Stimulated activated CD8-positive, alpha-beta memory T cell treated with anti-CD3 and anti-CD28 coated beads, Interleukin-15, amount 100 ng/mL, for 24 hours (primary cell): ENCODE results near the gene HSPA9.

Experiments
- DNase-seq: peaks from one replicate; pipeline ENCODE4 v3.0.0-alpha.2; 2020; ENCODE audit warnings: low read depth

The HSPA9 gene

GRCh38 chr5:138595180-138595795 lies 20.1 kb upstream of the HSPA9 start:
- no peak for DNase-seq

GRCh38 chr5:138594305-138595058 lies 19.3 kb upstream of the HSPA9 start:
- no peak for DNase-seq

GRCh38 chr5:138588013-138588788 lies 13.0 kb upstream of the HSPA9 start:
- no peak for DNase-seq

DNA sequence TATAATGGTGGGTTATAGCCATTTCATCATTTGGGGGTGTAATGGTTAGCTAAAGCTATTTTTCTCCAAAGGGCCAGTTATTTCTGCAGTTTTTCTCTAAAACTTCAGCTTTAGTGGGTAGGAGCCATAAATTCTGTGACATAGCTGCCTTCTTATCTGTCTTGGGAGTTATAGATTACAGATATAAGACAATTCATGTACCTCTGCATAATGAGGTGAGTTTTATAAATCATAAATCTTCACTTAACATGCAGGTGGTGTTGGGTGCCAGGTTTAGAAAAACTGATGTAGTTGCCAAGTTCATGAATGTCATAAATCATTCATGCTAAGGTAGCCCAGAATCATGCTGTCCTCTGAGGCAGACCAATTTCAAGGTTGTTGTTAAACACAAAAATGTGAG lies 10.0 kb upstream of the HSPA9 start:
- no peak for DNase-seq

GRCh38 chr5:138583984-138584637 lies 8.9 kb upstream of the HSPA9 start:
- DNase-seq = no peak

DNA sequence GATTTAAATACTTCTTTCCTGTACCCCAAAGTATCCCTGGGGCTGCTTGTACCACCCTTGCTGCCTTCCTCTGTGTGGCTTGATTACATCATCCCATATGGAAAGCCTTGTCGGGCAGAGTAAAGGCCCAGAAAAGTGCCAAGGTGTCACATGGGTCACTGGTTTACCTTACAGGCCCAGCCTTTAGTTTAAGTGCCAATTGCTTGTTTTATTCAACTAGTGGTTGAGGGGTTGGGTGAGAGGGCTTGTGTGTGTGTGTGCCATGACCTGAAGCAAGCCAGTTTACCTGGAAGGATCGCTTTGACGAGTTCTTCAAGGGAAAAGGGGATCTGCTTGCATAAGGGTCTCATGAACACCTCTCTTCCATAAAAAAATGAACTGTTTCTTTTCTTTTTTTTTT lies 7.8 kb upstream of the HSPA9 start:
- no peak for DNase-seq

DNA sequence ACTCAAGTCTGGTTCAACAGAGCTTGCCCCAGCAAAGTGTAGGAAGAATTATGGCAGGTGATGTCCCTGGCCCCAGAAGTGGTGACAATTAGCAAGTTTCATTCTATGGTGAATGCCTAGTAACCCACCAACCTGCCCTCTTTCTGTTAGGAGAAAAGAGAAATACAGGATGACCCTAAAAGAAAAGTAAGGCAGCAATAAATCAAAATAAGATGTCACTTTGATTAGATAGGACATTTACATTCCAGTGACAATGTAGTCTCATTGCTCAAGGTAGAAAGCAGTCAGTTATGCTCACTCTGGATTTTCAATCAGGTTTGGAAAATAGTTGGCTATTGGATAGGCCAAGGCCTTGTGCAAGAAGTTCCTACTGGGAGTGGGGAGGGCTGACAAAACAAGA lies 5.6 kb upstream of the HSPA9 start:
- no peak for DNase-seq

- no peak for DNase-seq
These were observed 4.8 kb upstream of the HSPA9 start for GRCh38 chr5:138580001-138580400.

DNA sequence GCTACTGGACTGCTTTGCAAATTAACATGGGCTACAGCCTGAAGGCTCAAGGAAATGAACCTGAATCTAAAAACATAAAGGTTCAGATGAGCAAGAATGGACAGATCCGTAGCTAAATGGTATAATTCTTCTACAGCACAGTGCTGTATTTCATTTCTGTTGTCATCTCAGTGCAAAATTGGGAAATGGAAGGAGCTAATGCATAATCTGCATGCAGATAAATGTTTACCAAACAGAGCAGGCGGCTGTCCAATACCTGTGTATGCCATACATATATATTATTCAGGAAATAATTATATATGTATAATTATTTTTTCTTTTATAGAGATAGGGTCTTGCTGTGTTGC lies 4.3 kb upstream of the HSPA9 start:
- DNase-seq = no peak

- DNase-seq = no peak
These were observed 2.3 kb upstream of the HSPA9 start for GRCh38 chr5:138577452-138577851.

DNA sequence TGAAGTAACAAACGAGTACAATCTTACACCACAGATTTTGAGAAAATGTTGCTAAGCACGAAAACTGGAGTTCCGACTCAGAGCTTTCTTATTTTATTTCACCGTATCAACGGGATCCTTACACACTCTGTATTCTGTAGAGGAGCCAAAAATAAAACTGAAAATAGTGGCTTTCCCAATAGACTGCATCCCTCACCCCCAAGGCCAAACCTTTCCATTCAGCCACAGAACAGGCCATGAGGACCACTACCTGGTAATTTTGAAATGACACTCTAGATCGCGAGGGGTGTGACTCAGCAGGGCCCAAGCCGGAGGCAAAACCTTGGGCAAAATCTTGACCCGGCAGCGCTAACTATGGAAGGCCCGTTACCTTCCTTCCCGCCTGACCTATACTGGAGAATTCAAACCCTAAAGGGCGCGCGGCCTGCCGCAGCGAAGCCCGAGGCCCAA lies 432 bp downstream of the HSPA9 start:
- no peak for DNase-seq

DNA sequence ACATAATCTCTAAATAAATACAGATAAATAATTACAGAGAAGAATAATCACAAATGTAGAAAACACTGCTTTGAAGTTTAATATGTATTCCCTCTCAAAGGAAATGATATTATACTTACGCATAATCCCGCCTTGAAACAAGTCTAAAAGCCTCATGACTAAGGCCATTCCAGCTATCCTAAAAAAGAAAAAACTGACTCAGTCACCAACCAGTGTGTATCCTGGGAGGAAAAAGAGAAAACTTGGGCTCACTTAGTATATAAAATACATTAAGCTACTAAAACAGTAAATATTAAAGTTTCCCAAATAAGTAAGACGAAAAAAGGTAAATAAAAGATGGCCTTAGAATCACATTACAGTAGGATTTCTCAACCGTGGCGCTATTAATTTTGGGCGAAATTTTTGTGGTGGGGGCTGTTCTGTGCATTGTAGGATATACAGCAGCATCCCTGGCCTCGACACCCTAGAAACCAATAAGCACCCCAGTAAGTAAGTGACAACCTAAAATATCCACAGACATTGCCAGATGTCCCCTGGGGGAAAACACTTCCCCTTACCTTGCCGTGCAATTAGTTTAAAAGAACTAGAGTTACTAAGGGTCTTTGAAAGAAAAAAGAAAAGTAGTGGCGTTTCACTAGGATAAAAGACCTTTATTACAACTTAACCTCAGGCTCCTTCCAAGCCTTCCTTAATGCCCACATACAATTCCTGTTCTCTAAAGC lies 1.1 kb downstream of the HSPA9 start:
- no peak for DNase-seq

GRCh38 chr5:138573223-138573622 lies 2.0 kb downstream of the HSPA9 start:
- DNase-seq = no peak

DNA sequence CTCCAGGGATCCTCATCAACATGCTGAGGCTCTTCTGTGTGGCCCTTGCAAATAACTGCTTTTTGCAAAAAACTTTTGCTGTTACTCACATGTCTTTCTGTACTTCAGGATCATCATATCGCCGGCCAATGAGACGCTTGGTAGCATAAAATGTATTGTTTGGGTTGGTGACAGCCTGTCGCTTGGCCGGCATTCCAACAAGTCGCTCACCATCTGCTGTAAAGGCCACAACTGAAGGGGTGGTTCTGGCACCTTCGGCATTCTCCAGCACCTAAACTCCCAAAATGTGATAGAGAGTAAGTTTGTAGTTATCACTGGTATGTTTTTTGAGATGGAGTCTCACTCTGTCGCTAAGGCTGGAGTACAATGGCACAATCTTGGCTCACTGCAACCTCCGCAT lies 4.3 kb downstream of the HSPA9 start:
- no peak for DNase-seq

DNA sequence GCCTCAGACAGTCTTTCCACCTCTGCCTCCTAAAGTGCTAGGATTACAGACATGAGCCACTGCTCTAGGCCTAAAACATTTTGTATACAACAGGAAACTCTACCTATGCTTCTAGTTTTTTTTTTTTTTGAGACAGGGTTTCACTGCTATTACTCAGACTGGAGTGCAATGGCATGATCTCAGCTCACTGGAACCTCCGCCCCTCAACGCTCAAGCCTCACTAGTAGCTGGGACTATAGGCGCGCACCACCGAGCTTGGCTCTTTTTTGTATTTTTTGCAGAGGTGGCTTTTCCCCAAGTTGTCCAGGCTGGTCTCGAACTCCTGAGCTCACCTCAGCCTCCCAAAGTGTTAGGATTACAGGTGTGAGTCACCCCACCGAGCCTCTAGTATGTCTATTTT lies 5.4 kb downstream of the HSPA9 start:
- DNase-seq = no peak

- DNase-seq = no peak
These were observed 7.0 kb downstream of the HSPA9 start for GRCh38 chr5:138568061-138568824.

- DNase-seq = no peak
These were observed 8.4 kb downstream of the HSPA9 start for GRCh38 chr5:138566792-138567191.

- no peak for DNase-seq
These were observed 9.9 kb downstream of the HSPA9 start for GRCh38 chr5:138565100-138565821.

DNA sequence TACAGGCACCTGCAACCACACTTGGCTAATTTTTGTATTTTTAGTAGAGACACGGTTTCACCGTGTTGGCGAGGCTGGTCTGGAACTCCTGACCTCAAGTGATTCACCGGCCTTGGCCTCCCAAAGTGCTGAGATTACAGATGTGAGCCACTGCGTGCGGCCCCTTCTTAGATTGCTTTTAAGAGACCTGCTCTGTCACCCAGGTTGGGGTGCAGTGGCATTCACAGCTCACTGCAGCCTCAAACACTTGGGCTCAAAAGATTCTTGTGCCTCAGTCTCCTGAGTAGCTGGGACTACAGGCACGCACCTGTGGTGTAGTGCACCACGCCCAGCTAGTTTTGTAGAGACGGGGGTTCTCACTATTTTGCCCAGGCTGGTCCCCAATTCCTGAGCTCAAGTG lies 11.0 kb downstream of the HSPA9 start:
- no peak for DNase-seq

GRCh38 chr5:138563340-138564118 lies 11.7 kb downstream of the HSPA9 start:
- no peak for DNase-seq
